Smooth muscle cell (in vitro differentiated cells): ENCODE data around the gene KCNH4. TPM values are rescaled to one million over a fixed set of nuclear protein-coding genes. Genes with fewer than 3 reads are reported as not detected.
A peak's percentile ranks its signal among the peaks of the same experiment; 100 is the strongest.
"Not testable (repeated sequence)": the region's sequence is repeated elsewhere in the genome, so short reads cannot be mapped to it uniquely, and the experiment has no call there.

Experiments used
- DNase-seq: peaks from one replicate; lab custom pipeline; 2025; ENCODE audit not compliant: unreplicated experiment; lab: John Stamatoyannopoulos, UW
- H2AFZ ChIP-seq: fragments of 200-600 bp; sonication (generic); 2 replicates; pipeline ENCODE4 v1.6.0; 2016; ENCODE audit warnings: antibody characterized with exemption, low read depth, mild to moderate bottlenecking
- H3F3A ChIP-seq: fragments of 200-600 bp; sonication (generic); 2 replicates; pipeline ENCODE4 v1.6.0; 2017; ENCODE audit warnings: antibody characterized with exemption, low read depth
- H3K27ac ChIP-seq: fragments of 200-600 bp; sonication (generic); 2 replicates; pipeline ENCODE4 v1.5.1; 2016; ENCODE audit warnings: low read depth, mild to moderate bottlenecking
- H3K27me3 ChIP-seq: fragments of 200-600 bp; sonication (generic); 2 replicates; pipeline ENCODE4 v1.6.1; 2016; ENCODE audit warnings: low read depth, mild to moderate bottlenecking
- H3K36me3 ChIP-seq: fragments of 200-600 bp; sonication (generic); 2 replicates; pipeline ENCODE4 v1.5.1; 2016; ENCODE audit warnings: low read depth
- H3K4me1 ChIP-seq: fragments of 200-600 bp; sonication (generic); 2 replicates; pipeline ENCODE4 v1.5.1; 2016; ENCODE audit warnings: low read depth
- H3K4me2 ChIP-seq: fragments of 200-600 bp; sonication (generic); 2 replicates; pipeline ENCODE4 v1.6.0; 2016; ENCODE audit warnings: mild to moderate bottlenecking
- H3K4me3 ChIP-seq: fragments of 200-600 bp; sonication (generic); 2 replicates; pipeline ENCODE4 v1.5.1; 2016; ENCODE audit warnings: mild to moderate bottlenecking
- H3K79me2 ChIP-seq: fragments of 200-600 bp; sonication (generic); 2 replicates; pipeline ENCODE4 v1.6.0; 2016; ENCODE audit warnings: low read depth, mild to moderate bottlenecking
- H3K9ac ChIP-seq: fragments of 200-600 bp; sonication (generic); 2 replicates; pipeline ENCODE4 v1.6.0; 2016; ENCODE audit warnings: low read depth
- H3K9me3 ChIP-seq: fragments of 200-600 bp; sonication (generic); replicated peaks from 2 replicates; pipeline ENCODE4 v1.5.1; 2016; ENCODE audit warnings: low read depth
- H4K20me1 ChIP-seq: fragments of 200-600 bp; sonication (generic); 2 replicates; pipeline ENCODE4 v1.6.0; 2016; ENCODE audit warnings: low read depth
- WGBS: methylation state at CpG from one replicate; pipeline ENCODE4 v1.1.7; 2016; ENCODE audit warnings: low lambda C conversion rate; 5-methylcytosine and 5-hydroxymethylcytosine counted together
- polyA plus RNA-seq: library from polyadenylated mRNA; unstranded; fragments of >200 nt; fragmentation: Nextera tagmentation; extraction: Ambion mirVana; gene quantifications from 2 replicates; pipeline ENCODE4 v1.2.1, GENCODE V29; 2016
- total RNA-seq: library from RNA; depleted of rRNA; stranded (reverse); fragments of >200 nt; gene quantifications from 2 replicates; pipeline ENCODE4 v1.2.3, GENCODE V29; 2014
- TF ChIP-seq, protein P1 (sequence below): fragments of 200-600 bp; sonication (generic); IDR thresholded peaks from 2 replicates; pipeline ENCODE4 v1.5.1; 2017; ENCODE audit warnings: borderline replicate concordance, mild to moderate bottlenecking, antibody characterized with exemption; ENCODE audit not compliant: insufficient read depth, poor library complexity, severe bottlenecking

KCNH4 gene
- total and polyA plus RNA-seq, 2 experiments from 2014 or later: not detected

- 97% methylated on average over 8 of the region's 8 CpGs for WGBS
- TF ChIP-seq, protein P1, sequence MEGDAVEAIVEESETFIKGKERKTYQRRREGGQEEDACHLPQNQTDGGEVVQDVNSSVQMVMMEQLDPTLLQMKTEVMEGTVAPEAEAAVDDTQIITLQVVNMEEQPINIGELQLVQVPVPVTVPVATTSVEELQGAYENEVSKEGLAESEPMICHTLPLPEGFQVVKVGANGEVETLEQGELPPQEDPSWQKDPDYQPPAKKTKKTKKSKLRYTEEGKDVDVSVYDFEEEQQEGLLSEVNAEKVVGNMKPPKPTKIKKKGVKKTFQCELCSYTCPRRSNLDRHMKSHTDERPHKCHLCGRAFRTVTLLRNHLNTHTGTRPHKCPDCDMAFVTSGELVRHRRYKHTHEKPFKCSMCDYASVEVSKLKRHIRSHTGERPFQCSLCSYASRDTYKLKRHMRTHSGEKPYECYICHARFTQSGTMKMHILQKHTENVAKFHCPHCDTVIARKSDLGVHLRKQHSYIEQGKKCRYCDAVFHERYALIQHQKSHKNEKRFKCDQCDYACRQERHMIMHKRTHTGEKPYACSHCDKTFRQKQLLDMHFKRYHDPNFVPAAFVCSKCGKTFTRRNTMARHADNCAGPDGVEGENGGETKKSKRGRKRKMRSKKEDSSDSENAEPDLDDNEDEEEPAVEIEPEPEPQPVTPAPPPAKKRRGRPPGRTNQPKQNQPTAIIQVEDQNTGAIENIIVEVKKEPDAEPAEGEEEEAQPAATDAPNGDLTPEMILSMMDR: no peak
- Histone ChIP-seq H3K27me3 (no peaks in the 10 kb centered on the region), H3K4me1 (no peaks in the 10 kb centered on the region), H3K9me3 (no peaks in the 10 kb centered on the region), H3K27ac (peak overlapping the region; percentile 77), H3K4me3 (no peak overlapping the region), H2AFZ (no peak overlapping the region), H3K9ac (no peak overlapping the region), H3K4me2 (no peak overlapping the region), H4K20me1 (peaks cover 97% of the 10 kb centered on the region), H3K79me2 (peaks cover 84% of the 10 kb centered on the region), H3K36me3 (no peaks in the 10 kb centered on the region), H3F3A (peaks cover 13% of the 10 kb centered on the region)
- DNase-seq: no peak
These were observed 39.6 kb downstream of the KCNH4 start for GRCh38 chr17:42141382-42141781.

GRCh38 chr17:42140690-42141089 is 40.3 kb downstream of the KCNH4 start:
- H2AFZ ChIP-seq, H3K27me3 ChIP-seq, DNase-seq, H3K4me1 ChIP-seq, H3K27ac ChIP-seq, H3K9me3 ChIP-seq, H3K9ac ChIP-seq, H3K36me3 ChIP-seq, H3K4me3 ChIP-seq, H3K4me2 ChIP-seq: not testable (repeated sequence)
- Histone ChIP-seq H4K20me1 (peaks cover 97% of the 10 kb centered on the region), H3F3A (peaks cover 13% of the 10 kb centered on the region), H3K79me2 (peaks cover 78% of the 10 kb centered on the region)
- WGBS: 97% methylated on average over 6 of the region's 7 CpGs

DNA sequence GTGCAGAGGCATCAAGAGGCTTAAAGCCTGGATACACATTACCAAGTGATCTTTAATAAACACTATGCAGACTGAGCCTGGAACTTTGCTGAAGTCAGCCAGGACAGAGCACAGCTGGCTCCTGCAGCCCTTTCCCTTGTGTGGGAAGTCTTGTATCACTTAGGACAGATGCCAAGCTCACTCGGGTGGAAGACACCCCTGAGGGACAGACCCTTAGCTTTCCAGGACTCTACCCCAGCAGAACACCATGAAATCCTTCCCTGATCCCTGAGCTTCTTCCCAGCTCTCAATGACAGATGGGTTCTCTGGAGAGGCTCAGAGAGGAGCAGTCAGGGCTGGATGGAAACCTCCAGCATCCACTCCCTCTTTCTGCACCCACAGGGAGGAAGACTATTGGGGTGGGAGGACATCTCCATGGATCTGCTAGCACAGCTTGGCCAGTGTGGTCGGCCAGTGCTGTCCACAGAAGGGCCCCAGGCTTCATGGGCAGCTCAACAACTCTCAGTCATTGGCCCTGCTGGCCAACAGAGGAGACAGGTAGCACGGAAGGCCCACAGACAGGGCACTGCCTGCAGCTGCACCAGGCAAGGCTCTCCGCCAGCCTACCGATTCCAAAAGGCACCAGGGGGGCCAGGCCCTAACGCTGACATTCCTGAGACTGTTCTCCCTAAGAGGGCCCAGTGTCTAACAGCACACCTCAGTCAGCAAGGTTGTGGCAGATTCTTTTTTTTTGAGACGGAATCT is 42.0 kb downstream of the KCNH4 start:
- H3K27me3 ChIP-seq: no peaks in the 10 kb centered on the region
- peaks cover 81% of the 10 kb centered on the region for H3K79me2 ChIP-seq
- DNase-seq: no peak
- H4K20me1 ChIP-seq: peaks cover 98% of the 10 kb centered on the region
- H3F3A ChIP-seq: peaks cover 13% of the 10 kb centered on the region
- no peaks in the 10 kb centered on the region for H3K4me1 ChIP-seq
- H3K27ac ChIP-seq: no peak overlapping the region
- H3K9me3 ChIP-seq: no peaks in the 10 kb centered on the region
- no peak overlapping the region for H2AFZ ChIP-seq
- TF ChIP-seq, protein P1: no peak
- H3K4me3 ChIP-seq: no peak overlapping the region
- 88% methylated on average over 7 of the region's 7 CpGs for WGBS
- H3K36me3 ChIP-seq: no peaks in the 10 kb centered on the region
- no peak overlapping the region for H3K4me2 ChIP-seq
- H3K9ac ChIP-seq: no peak overlapping the region

- no peak overlapping the region for H3K27ac ChIP-seq
- H3K79me2 ChIP-seq: peaks cover 72% of the 10 kb centered on the region
- H3K9me3 ChIP-seq: no peaks in the 10 kb centered on the region
- no peak overlapping the region for H2AFZ ChIP-seq
- H3K4me1 ChIP-seq: peaks cover 8% of the 10 kb centered on the region
- DNase-seq: no peak
- WGBS: 95% methylated on average over 3 of the region's 3 CpGs
- no peaks in the 10 kb centered on the region for H3K36me3 ChIP-seq
- no peaks in the 10 kb centered on the region for H3K27me3 ChIP-seq
- TF ChIP-seq, protein P1: no peak
- H3K4me2 ChIP-seq: no peak overlapping the region
- no peak overlapping the region for H3K9ac ChIP-seq
- peaks cover 13% of the 10 kb centered on the region for H3F3A ChIP-seq
- H4K20me1 ChIP-seq: peaks cover 97% of the 10 kb centered on the region
- H3K4me3 ChIP-seq: no peak overlapping the region
These were observed 44.3 kb downstream of the KCNH4 start for GRCh38 chr17:42136654-42137051.
